Trophoblast cell (in vitro differentiated cells and primary cell): ENCODE results near the gene PTPRT.

ENCODE experiments used
- DNase-seq, 2 donors: peaks; one replicate each; pipeline ENCODE4 v3.0.0-alpha.2; 2016
- H2AFZ ChIP-seq: 2 replicates; pipeline ENCODE4 v1.6.1; 2013; ENCODE audit warnings: low read length, moderate library complexity, mild to moderate bottlenecking; ENCODE audit not compliant: insufficient read depth, poor library complexity
- H2AK5ac ChIP-seq: 2 replicates; pipeline ENCODE4 v1.6.1; 2013; ENCODE audit warnings: mild to moderate bottlenecking, low read length
- H2BK120ac ChIP-seq: 2 replicates; pipeline ENCODE4 v1.6.1; 2013; ENCODE audit warnings: low read length, mild to moderate bottlenecking, moderate library complexity; ENCODE audit not compliant: insufficient read depth, poor library complexity
- H2BK12ac ChIP-seq: 2 replicates; pipeline ENCODE4 v1.6.1; 2013; ENCODE audit warnings: mild to moderate bottlenecking, low read length, moderate library complexity
- H2BK5ac ChIP-seq: 2 replicates; pipeline ENCODE4 v1.6.1; 2013; ENCODE audit warnings: low read length, low read depth, moderate library complexity, mild to moderate bottlenecking; ENCODE audit not compliant: poor library complexity
- H3K14ac ChIP-seq: 2 replicates; pipeline ENCODE4 v1.6.1; 2013; ENCODE audit warnings: mild to moderate bottlenecking, low read length
- H3K18ac ChIP-seq: 2 replicates; pipeline ENCODE4 v1.6.1; 2013; ENCODE audit warnings: mild to moderate bottlenecking, low read length
- H3K23ac ChIP-seq: 2 replicates; pipeline ENCODE4 v1.6.1; 2013; ENCODE audit warnings: low read length
- H3K27ac ChIP-seq: 2 replicates; pipeline ENCODE4 v1.5.1; 2013; ENCODE audit warnings: low read depth, mild to moderate bottlenecking, inconsistent platforms, low read length, moderate library complexity
- H3K27me3 ChIP-seq: 2 replicates; pipeline ENCODE4 v1.6.1; 2013; ENCODE audit warnings: inconsistent platforms, mild to moderate bottlenecking, low read length, moderate library complexity; ENCODE audit not compliant: insufficient read depth
- H3K36me3 ChIP-seq, 2 experiments: 1 replicate in 1 of 2; 2 replicates in 1 of 2; pipeline ENCODE4 v1.6.1; 2013; ENCODE audit warnings: low read length in 2 of 2, mild to moderate bottlenecking in 2 of 2, moderate library complexity in 1 of 2; ENCODE audit not compliant: insufficient read depth in 2 of 2, control insufficient read depth in 1 of 2
- H3K4ac ChIP-seq: 2 replicates; pipeline ENCODE4 v1.6.1; 2013; ENCODE audit warnings: low read depth, mild to moderate bottlenecking, low read length, moderate library complexity
- H3K4me1 ChIP-seq, 2 experiments: 1 replicate in 1 of 2; 2 replicates in 1 of 2; pipeline ENCODE4 v1.6.1; 2013; ENCODE audit warnings: low read length in 2 of 2, mild to moderate bottlenecking in 2 of 2, moderate library complexity in 1 of 2; ENCODE audit not compliant: insufficient read depth in 2 of 2, control insufficient read depth in 1 of 2
- H3K4me2 ChIP-seq: 2 replicates; pipeline ENCODE4 v1.6.1; 2013; ENCODE audit warnings: inconsistent platforms, mild to moderate bottlenecking, low read length, moderate library complexity
- H3K4me3 ChIP-seq: 2 replicates; pipeline ENCODE4 v1.5.1; 2013; ENCODE audit warnings: mild to moderate bottlenecking, low read depth, low read length, inconsistent platforms
- H3K79me1 ChIP-seq: one replicate; pipeline ENCODE4 v1.6.1; 2013; ENCODE audit warnings: low read length
- H3K79me2 ChIP-seq: 2 replicates; pipeline ENCODE4 v1.6.1; 2013; ENCODE audit warnings: low read length, mild to moderate bottlenecking; ENCODE audit not compliant: control insufficient read depth, insufficient read depth, poor library complexity
- H3K9ac ChIP-seq: 2 replicates; pipeline ENCODE4 v1.6.1; 2013; ENCODE audit warnings: mild to moderate bottlenecking, low read length
- H3K9me3 ChIP-seq: 2 replicates; pipeline ENCODE4 v1.6.1; 2013; ENCODE audit warnings: low read depth, mild to moderate bottlenecking, control low read depth, inconsistent platforms, low read length; ENCODE audit not compliant: insufficient read depth
- H4K12ac ChIP-seq: 2 replicates; pipeline ENCODE4 v1.6.1; 2013; ENCODE audit warnings: low read depth, mild to moderate bottlenecking, low read length, moderate library complexity
- H4K8ac ChIP-seq: 2 replicates; pipeline ENCODE4 v1.6.1; 2013; ENCODE audit warnings: low read depth, mild to moderate bottlenecking, low read length, moderate library complexity
- H4K91ac ChIP-seq: one replicate; pipeline ENCODE4 v1.6.1; 2013; ENCODE audit warnings: low read depth, mild to moderate bottlenecking, low read length, moderate library complexity
- WGBS: extraction: QIAGEN DNeasy Blood & Tissue Kit; methylation state at CpG from one replicate; pipeline ENCODE4 v1.1.7; 2013; ENCODE audit warnings: missing lambda C conversion rate; ENCODE audit not compliant: insufficient read length, insufficient coverage; ENCODE audit errors: extremely low coverage; 5-methylcytosine and 5-hydroxymethylcytosine counted together

Gene PTPRT

GRCh38 chr20:42955713-42956112, 234.0 kb downstream of the PTPRT start:
- Histone ChIP-seq H3K14ac (no peak overlapping the region), H3K4me3 (no peak overlapping the region), H3K27me3 (no peaks in the 10 kb centered on the region), H3K4me2 (no peak overlapping the region), H3K23ac (no peak overlapping the region), H4K8ac (no peak overlapping the region), H3K27ac (no peak overlapping the region), H2BK5ac (no peak overlapping the region), H3K4ac (no peak overlapping the region), H3K79me1 (no peaks in the 10 kb centered on the region), H4K91ac (no peak overlapping the region), H2AK5ac (no peak overlapping the region), H3K18ac (no peak overlapping the region), H3K36me3 (no peaks in the 10 kb centered on the region), H2BK120ac (no peak overlapping the region), H2AFZ (no peak overlapping the region), H3K9ac (no peak overlapping the region), H2BK12ac (no peak overlapping the region), H3K4me1 (no peaks in the 10 kb centered on the region), H4K12ac (no peak overlapping the region), H3K9me3 (peaks cover 4% of the 10 kb centered on the region), H3K79me2 (no peaks in the 10 kb centered on the region)
- WGBS = no CpG with 5 or more reads among the region's 4 CpGs
- no peak for DNase-seq

GRCh38 chr20:42954951-42955350, 234.8 kb downstream of the PTPRT start:
- Histone ChIP-seq H2AFZ (no peak overlapping the region), H3K27me3 (no peaks in the 10 kb centered on the region), H2AK5ac (no peak overlapping the region), H4K8ac (no peak overlapping the region), H3K4ac (no peak overlapping the region), H3K4me1 (no peaks in the 10 kb centered on the region), H3K4me3 (no peak overlapping the region), H4K91ac (no peak overlapping the region), H3K4me2 (no peak overlapping the region), H3K14ac (no peak overlapping the region), H2BK120ac (no peak overlapping the region), H4K12ac (no peak overlapping the region), H3K9ac (no peak overlapping the region), H3K36me3 (no peaks in the 10 kb centered on the region), H3K23ac (no peak overlapping the region), H3K18ac (no peak overlapping the region), H2BK5ac (no peak overlapping the region), H3K27ac (no peak overlapping the region), H2BK12ac (no peak overlapping the region), H3K9me3 (peaks cover 4% of the 10 kb centered on the region), H3K79me1 (no peaks in the 10 kb centered on the region), H3K79me2 (no peaks in the 10 kb centered on the region)
- DNase-seq = no peak
- WGBS = no CpG with 5 or more reads among the region's 5 CpGs

DNA sequence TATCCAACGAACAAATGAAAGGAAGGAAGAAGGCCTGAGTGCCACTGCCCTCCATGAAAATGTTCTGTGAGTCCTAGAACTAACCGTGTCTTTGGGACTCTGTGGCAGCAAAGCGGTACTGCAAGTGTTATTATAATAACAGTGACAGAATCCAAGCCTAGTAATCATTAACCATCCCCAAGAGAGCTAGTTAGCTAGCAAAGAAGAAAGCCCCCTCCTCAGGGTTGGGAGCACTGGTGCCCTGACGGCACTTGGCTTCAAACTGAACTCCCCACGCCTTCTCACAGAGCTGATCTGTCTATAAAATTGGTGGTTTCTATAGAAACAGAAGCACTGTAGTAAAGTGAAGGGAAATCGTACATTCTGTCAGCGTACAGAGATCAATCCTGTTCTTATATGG, 239.8 kb downstream of the PTPRT start:
- no peaks in the 10 kb centered on the region for H3K36me3 ChIP-seq
- H3K79me1 ChIP-seq = no peaks in the 10 kb centered on the region
- no peak overlapping the region for H2AFZ ChIP-seq
- no peaks in the 10 kb centered on the region for H3K79me2 ChIP-seq
- no peak overlapping the region for H2AK5ac ChIP-seq
- H4K8ac ChIP-seq = no peak overlapping the region
- DNase-seq = no peak
- WGBS = no CpG with 5 or more reads among the region's 7 CpGs
- H2BK12ac ChIP-seq = no peak overlapping the region
- peaks cover 2% of the 10 kb centered on the region for H3K9me3 ChIP-seq
- no peaks in the 10 kb centered on the region for H3K27me3 ChIP-seq
- no peak overlapping the region for H3K4ac ChIP-seq
- no peak overlapping the region for H4K12ac ChIP-seq
- H3K14ac ChIP-seq = no peak overlapping the region
- H3K4me2 ChIP-seq = no peak overlapping the region
- H3K4me3 ChIP-seq = no peak overlapping the region
- no peak overlapping the region for H3K23ac ChIP-seq
- no peak overlapping the region for H3K27ac ChIP-seq
- H2BK120ac ChIP-seq = no peak overlapping the region
- peaks cover 5 to 6% of the 10 kb centered on the region in 2 experiments for H3K4me1 ChIP-seq
- no peak overlapping the region for H4K91ac ChIP-seq
- no peak overlapping the region for H3K18ac ChIP-seq
- no peak overlapping the region for H3K9ac ChIP-seq
- no peak overlapping the region for H2BK5ac ChIP-seq

GRCh38 chr20:42945234-42945994, 244.3 kb downstream of the PTPRT start:
- Histone ChIP-seq H3K27ac (no peak overlapping the region), H2AK5ac (no peak overlapping the region), H3K27me3 (no peaks in the 10 kb centered on the region), H3K4me1 (peaks cover 9 to 10% of the 10 kb centered on the region in 2 experiments), H3K36me3 (no peaks in the 10 kb centered on the region), H3K9ac (no peak overlapping the region), H4K8ac (no peak overlapping the region), H4K91ac (no peak overlapping the region), H3K79me1 (no peaks in the 10 kb centered on the region), H3K4me3 (no peak overlapping the region), H3K14ac (no peak overlapping the region), H2BK5ac (no peak overlapping the region), H4K12ac (no peak overlapping the region), H3K9me3 (no peaks in the 10 kb centered on the region), H2AFZ (no peak overlapping the region), H3K4ac (no peak overlapping the region), H2BK12ac (no peak overlapping the region), H2BK120ac (no peak overlapping the region), H3K18ac (no peak overlapping the region), H3K79me2 (no peaks in the 10 kb centered on the region), H3K23ac (no peak overlapping the region), H3K4me2 (no peak overlapping the region)
- no peak for DNase-seq
- WGBS = no CpG with 5 or more reads among the region's 10 CpGs
